Tibial nerve (tissue), 4 donors: ENCODE results near the gene PHRF1. TPM values are rescaled to one million over a fixed set of nuclear protein-coding genes. Genes with fewer than 3 reads are reported as not detected.
"Not testable (repeated sequence)": the region's sequence is repeated elsewhere in the genome, so short reads cannot be mapped to it uniquely, and the experiment has no call there.

Source experiments
- DNase-seq, 2 donors: peaks; one replicate each; pipeline ENCODE4 v3.0.0-alpha.2; 2019; ENCODE audit warnings: low spot score in 2 of 2
- H3K27ac ChIP-seq, 4 donors: fragments of 200-600 bp; sonication (generic) in 3 of 4; one replicate each; pipeline ENCODE4 v1.5.1; 2017 to 2019; ENCODE audit warnings: mild to moderate bottlenecking in 1 of 4
- H3K27me3 ChIP-seq, 2 donors: fragments of 200-600 bp; sonication (generic) in 1 of 2; one replicate each; pipeline versions ENCODE4 v1.5.1 to v1.6.0; 2017 to 2019
- H3K36me3 ChIP-seq, 3 donors: fragments of 200-600 bp; sonication (generic); one replicate each; pipeline ENCODE4 v1.5.1; 2018 to 2019
- H3K4me1 ChIP-seq, 4 donors: fragments of 200-600 bp; sonication (generic) in 3 of 4; one replicate each; pipeline ENCODE4 v1.5.1; 2017 to 2019
- H3K4me3 ChIP-seq, 4 donors: fragments of 200-600 bp; sonication (generic) in 3 of 4; one replicate each; pipeline ENCODE4 v1.5.1; 2017 to 2019; ENCODE audit warnings: mild to moderate bottlenecking in 1 of 4, moderate library complexity in 1 of 4
- H3K9me3 ChIP-seq, 4 donors: fragments of 200-600 bp; sonication (generic) in 3 of 4; one replicate each; pipeline ENCODE4 v1.5.1; 2017 to 2019
- CTCF ChIP-seq, 5 experiments: fragments of 200-600 bp in 3 of 5; fragments of 450-650 bp in 2 of 5; sonication (generic) in 3 of 5; IDR thresholded peaks; one replicate each; pipeline ENCODE4 v1.5.1; 2016 to 2019; ENCODE audit warnings: antibody characterized with exemption in 5 of 5, mild to moderate bottlenecking in 3 of 5, moderate library complexity in 2 of 5
- EP300 ChIP-seq, 2 donors: sonication (generic); formaldehyde crosslinking; IDR thresholded peaks; one replicate each; pipeline ENCODE4 v1.6.1; 2017; ENCODE audit warnings: antibody characterized with exemption in 2 of 2, mild to moderate bottlenecking in 1 of 2
- POLR2A ChIP-seq, 2 donors: fragments of 450-650 bp; IDR thresholded peaks; one replicate each; pipeline ENCODE4 v1.6.1; 2017; ENCODE audit warnings: antibody characterized with exemption in 2 of 2, mild to moderate bottlenecking in 2 of 2, moderate library complexity in 2 of 2
- WGBS, 2 donors: methylation state at CpG; one replicate each; pipeline ENCODE4 v1.1.5; 2018; 5-methylcytosine and 5-hydroxymethylcytosine counted together
- total RNA-seq, 4 donors: library from RNA; depleted of rRNA; stranded (reverse); fragments of >200 nt; gene quantifications; one replicate each; pipeline ENCODE4 v1.1.0, GENCODE V29; 2016

Gene PHRF1
- total RNA-seq, 4 donors from 2014 or later: 27.1 to 49.2 (median 34.9) TPM

GRCh38 chr11:568306-569157, 7.7 kb upstream of the PHRF1 start:
- H3K4me3 ChIP-seq: peak overlapping the region; percentile 31 to 79 (median 68)
- 1 to 2% methylated on average over 14 to 51 of the region's 123 CpGs for WGBS, 2 donors
- H3K9me3 ChIP-seq: no peaks in the 10 kb centered on the region
- DNase-seq: peak; percentile 80 to 83
- H3K4me1 ChIP-seq: peaks cover 0 to 21% (median 9%) of the 10 kb centered on the region in 4 donors
- TF ChIP-seq EP300 (IDR thresholded peaks at IDR 0.05) (peak in 1 of 2 donors; percentile 25), POLR2A (IDR thresholded peaks at IDR 0.05) (peak; percentile 55 to 56), CTCF (IDR thresholded peaks at IDR 0.05) (peak in 2 of 5 experiments; percentile 41 to 53)
- H3K27me3 ChIP-seq: no peaks in the 10 kb centered on the region
- peak overlapping the region; percentile 55 to 92 (median 88) for H3K27ac ChIP-seq
- H3K36me3 ChIP-seq: no peaks in the 10 kb centered on the region

GRCh38 chr11:569158-569885, 6.9 kb upstream of the PHRF1 start:
- Histone ChIP-seq H3K36me3 (no peaks in the 10 kb centered on the region), H3K9me3 (no peaks in the 10 kb centered on the region), H3K27ac (peak overlapping the region; percentile 55 to 92 (median 88)), H3K4me1 (peaks cover 0 to 23% (median 9%) of the 10 kb centered on the region in 4 donors), H3K27me3 (no peaks in the 10 kb centered on the region), H3K4me3 (peak overlapping the region; percentile 31 to 79 (median 68))
- 22 to 34% methylated on average over 22 to 31 of the region's 36 CpGs for WGBS, 2 donors
- TF ChIP-seq EP300 (IDR thresholded peaks at IDR 0.05) (no peak), POLR2A (IDR thresholded peaks at IDR 0.05) (no peak), CTCF (IDR thresholded peaks at IDR 0.05) (no peak)
- no peak for DNase-seq

DNA sequence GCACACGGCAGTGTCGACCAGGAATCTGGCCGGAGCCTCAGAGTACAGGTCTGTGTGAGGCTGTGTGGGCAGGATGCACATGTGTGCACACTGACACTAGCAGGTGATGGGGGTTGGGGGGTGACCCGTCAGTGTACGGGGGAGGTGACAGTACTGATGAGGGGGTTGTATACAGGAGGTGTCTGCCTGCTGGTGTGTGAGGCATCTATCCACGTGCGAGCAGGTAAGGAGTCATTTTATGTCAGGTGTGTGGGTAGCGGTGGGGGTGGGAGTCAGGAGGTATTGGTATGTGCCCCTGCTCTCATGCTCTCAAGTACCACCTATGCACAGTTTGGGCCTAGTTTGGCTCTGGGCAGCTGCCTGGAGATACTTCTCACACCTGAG, 4.5 kb upstream of the PHRF1 start:
- Histone ChIP-seq H3K4me3 (no peak overlapping the region), H3K4me1 (peaks cover 0 to 36% (median 16%) of the 10 kb centered on the region in 4 donors), H3K27me3 (no peaks in the 10 kb centered on the region), H3K9me3 (no peaks in the 10 kb centered on the region), H3K36me3 (no peaks in the 10 kb centered on the region), H3K27ac (no peak overlapping the region)
- WGBS, 2 donors: 70 to 84% methylated on average over 8 of the region's 8 CpGs
- DNase-seq: no peak
- no peak for TF ChIP-seq POLR2A (IDR thresholded peaks at IDR 0.05)
- no peak for TF ChIP-seq CTCF (IDR thresholded peaks at IDR 0.05)
- TF ChIP-seq EP300 (IDR thresholded peaks at IDR 0.05): no peak

- Histone ChIP-seq H3K36me3 (peaks cover 0 to under 1% (median 0%) of the 10 kb centered on the region in 3 donors), H3K9me3 (no peaks in the 10 kb centered on the region), H3K4me3 (no peak overlapping the region), H3K4me1 (peaks cover 0 to 38% (median 25%) of the 10 kb centered on the region in 4 donors), H3K27me3 (no peaks in the 10 kb centered on the region), H3K27ac (peak overlapping the region in 1 of 4 donors; percentile 2)
- 92 to 93% methylated on average over 15 to 16 of the region's 16 CpGs for WGBS, 2 donors
- no peak for DNase-seq
- TF ChIP-seq EP300 (IDR thresholded peaks at IDR 0.05) (no peak), CTCF (IDR thresholded peaks at IDR 0.05) (no peak), POLR2A (IDR thresholded peaks at IDR 0.05) (no peak)
These were observed 3.0 kb upstream of the PHRF1 start for GRCh38 chr11:573146-573759.

DNA sequence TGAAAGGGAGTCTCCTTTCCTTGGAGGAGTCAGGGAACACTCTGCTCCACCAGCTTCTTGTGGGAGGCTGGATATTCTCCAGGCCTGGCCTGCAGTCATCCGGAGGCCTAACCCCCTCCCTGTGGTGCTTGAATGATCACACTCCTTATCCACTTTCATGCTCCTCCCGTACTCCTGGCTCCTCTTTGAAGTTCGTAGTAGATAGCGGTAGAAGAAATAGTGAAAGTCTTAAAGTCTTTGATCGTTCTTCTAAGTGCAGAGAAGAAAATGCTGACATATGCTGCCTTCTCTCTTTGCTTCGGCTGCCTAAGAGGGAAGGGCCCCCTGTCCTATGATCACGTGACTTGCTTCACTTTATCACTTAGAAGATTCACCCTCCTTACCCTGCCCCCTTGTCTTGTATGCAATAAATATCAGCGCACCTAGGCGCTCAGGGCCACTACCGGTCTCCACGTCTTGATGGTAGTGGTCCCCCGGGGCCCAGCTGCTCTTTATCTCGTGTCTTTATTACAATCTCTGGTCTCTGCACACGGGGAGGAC, 2.2 kb upstream of the PHRF1 start:
- Histone ChIP-seq H3K4me1 (peaks cover 0 to 43% (median 31%) of the 10 kb centered on the region in 4 donors), H3K27ac (peak overlapping the region in 2 of 4 donors; percentile 69 to 85)
- H3K36me3 ChIP-seq, H3K9me3 ChIP-seq, DNase-seq, H3K27me3 ChIP-seq, H3K4me3 ChIP-seq: not testable (repeated sequence)
- WGBS, 2 donors: 55 to 57% methylated on average over 13 to 14 of the region's 14 CpGs
